Measurements from ENCODE around the gene DEDD2.

Gene DEDD2

DNA sequence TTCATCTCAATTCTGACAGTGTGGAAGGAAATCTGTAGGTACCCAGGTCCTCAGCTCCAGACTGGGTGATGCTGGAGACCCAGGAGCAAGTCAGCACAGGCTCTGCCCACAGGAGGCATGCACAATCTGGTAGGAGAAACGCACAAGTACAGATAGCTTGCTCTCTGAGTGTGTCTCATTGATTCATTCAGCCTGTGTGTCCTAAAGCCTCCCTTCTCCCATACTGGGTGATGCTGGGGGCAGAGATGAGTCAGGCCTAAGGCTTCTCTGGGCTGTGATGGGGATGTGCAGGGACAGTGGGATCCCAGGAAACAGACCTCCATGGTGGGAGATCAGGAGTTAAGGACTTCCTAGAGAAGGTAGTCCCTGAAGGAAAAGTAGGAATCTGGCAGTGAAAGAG lies 9.4 kb upstream of the DEDD2 start:
- no peak for TF ChIP-seq CTCF (IDR thresholded peaks at IDR 0.05)

GRCh38 chr19:42225718-42226292 lies 8.3 kb upstream of the DEDD2 start:
- TF ChIP-seq CTCF (IDR thresholded peaks at IDR 0.05), result no peak

DNA sequence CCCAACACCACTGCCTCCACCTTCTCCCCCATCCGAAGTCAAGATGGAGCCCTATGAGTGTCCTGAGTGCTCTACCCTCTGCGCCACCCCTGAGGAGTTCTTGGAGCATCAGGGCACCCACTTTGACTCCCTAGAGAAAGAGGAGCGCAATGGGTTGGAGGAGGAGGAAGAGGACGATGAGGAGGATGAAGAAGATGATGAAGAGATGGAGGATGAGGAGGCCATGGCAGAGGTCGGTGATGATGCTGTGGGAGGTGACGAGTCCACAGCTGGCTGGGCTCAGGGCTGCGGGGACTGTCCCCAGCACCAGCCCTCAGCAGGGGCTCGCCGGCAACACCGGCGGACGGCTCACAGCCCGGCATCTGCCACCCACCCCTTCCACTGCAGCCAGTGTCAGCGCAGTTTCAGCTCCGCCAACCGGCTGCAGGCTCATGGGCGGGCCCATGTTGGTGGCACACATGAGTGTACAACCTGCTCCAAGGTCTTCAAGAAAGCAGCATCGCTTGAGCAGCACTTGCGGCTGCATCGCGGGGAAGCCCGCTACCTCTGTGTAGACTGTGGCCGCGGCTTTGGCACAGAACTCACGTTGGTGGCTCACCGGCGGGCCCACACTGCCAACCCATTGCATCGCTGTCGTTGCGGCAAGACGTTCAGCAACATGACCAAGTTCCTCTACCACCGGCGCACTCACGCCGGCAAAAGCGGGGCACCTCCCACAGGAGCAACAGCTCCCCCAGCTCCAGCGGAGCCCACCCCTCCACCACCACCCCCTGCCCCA lies 7.7 kb upstream of the DEDD2 start:
- no peak for TF ChIP-seq CTCF (IDR thresholded peaks at IDR 0.05)

DNA sequence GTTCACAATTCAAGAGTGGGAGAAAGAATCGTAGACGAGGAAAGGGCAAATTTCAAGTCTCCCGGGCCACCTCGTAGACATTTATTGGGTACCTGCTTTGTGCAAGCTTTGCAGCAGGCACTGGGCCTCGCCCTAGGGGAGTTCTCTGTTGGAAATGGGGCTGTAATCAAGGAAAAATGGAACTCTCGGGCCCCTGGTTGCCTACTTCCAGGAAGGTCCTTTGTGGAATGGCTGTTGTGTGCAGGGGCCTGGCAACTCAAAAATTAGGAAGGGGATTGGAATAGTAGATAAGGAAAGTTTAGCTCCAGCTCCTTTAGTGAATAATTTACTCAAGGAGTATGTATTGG lies 3.2 kb upstream of the DEDD2 start:
- no peak for TF ChIP-seq CTCF (IDR thresholded peaks at IDR 0.05)

DNA sequence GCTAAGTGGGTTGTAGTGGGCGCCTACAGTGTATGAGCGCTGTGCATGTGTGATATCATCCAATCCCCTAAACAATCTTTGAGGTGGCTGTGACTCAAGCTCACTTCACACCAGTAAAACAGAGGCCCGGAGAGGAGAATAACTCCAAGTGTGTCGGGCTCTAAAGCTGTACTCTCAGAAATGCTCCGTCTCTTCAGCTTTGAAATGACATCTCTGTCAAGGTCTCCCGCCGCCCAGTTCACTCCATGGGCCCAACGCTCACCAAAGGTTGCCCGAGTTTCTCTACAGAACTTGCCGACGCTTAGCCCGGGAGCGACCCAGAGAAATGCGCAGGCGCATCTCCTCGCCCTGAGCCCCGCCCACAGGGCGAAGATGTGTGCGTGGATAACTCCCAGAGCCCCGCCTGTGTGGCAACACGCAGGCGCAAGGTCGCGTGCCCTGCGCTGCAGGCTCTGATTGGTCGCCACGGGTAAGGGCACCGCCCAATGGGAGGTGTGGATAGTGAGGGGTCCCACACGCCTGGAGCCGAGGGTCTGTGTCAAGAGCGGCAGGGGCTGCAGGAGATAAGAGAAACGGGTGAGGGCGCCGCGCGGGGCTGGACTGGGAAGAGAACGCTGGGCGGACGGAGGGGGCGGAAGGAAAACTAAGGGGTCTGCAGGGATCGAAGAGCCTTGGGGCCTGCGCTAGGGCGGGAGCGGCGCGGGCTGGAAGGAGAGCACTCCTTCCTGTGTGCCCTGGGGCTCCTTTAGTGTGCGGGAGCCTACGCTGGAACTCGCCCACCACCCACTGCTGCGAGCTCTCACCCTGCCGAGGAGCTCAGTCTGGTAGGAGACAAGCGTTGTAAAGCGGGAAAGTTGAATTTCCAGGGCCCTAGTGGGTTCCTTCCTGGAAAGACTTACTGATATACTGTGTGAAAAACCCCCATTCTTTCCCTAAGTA lies 2.6 kb upstream of the DEDD2 start, which contains the start of gene ZNF526:
Gene ZNF526, plus strand, starts transcription at position 501 of the 939 bp plus-strand sequence. CDS start 4,092 bp downstream, outside the sequence.
- no peak for TF ChIP-seq CTCF (IDR thresholded peaks at IDR 0.05)

DNA sequence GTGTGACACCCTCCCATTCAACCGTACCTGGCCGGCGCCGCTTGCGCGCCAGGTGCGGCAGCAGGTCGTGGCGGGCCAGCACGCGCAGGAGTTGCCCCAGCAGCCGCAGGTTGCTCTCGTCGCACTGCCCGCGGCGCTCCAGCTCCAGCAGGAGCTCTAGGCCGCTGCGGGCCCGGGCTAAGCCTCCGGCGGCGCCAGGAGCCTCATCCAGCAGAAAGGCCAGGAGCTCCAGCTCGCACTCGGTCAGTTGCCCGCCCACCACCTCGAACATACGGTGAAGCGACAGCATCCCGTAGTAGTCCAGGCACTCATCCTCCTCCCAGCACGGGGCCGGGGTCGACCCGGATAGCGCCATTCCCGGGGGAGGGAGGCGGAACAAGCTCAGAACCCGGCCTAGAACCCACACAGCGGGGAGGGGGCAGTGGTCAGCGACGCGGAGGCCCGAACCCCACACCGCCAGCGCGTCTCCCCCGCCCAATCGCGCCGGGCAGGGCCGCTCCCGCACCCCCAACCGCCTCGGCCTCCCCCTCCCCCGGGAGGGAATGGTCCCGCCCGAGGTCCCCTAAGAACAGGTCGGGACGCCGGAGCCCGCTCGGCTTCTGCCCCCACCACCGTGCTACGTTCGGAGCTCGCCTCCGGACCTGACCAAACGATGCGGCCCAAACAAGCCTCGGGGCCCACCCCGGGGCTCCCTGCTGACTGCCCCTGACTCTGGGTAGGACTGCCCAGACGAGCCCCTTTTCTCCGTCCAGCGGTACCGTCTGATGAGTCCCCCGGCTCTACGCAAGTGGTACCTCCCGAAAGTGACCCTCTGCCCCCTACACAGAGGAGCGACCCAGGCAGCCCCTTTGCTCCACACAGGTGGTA lies 591 bp downstream of the DEDD2 start:
- no peak for TF ChIP-seq CTCF (IDR thresholded peaks at IDR 0.05)
